HG02610 (cell line): ENCODE results near the gene PIR.

ENCODE experiments used
- ATAC-seq: cut with Tn5 transposase; IDR thresholded peaks from one replicate; pipeline ENCODE4 v1.9.1; 2021; ENCODE audit warnings: mild to moderate bottlenecking, moderate library complexity; ENCODE audit not compliant: unreplicated experiment

The PIR gene

DNA sequence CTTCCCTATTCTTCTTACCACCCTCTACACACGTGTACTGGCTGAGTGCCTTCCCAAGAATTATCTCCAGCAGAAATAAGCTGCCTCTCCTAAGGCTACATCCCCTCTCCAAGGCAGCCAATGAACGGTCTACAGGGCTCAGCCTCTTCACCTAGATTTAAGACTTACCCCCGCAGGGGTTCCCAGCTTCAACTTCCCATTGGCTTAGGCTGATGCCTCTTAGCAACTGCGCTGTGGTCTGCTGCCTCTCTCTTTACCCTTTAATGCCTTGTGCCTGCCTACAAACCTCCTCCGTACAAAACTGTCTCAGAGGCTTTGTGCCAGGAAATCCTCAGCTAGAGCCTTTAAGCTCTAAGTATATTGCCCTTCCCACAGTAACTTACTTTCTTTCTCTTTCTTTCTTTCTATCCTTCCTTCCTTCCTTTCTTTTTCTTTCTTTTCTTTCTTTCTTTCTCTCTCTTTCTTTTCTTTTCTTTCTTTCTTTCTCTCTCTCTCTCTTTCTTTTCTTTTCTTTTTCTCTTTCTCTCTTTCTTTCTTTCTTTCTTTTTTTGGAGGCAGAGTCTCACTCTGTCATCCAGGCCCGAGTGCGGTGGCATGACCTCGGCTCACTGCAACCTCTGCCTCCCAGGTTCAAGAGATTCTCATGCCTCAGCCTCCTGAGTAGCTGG is 142.7 kb downstream of the PIR start:
- no peak for ATAC-seq

GRCh38 chrX:15349046-15349445 is 144.1 kb downstream of the PIR start:
- ATAC-seq, result no peak

GRCh38 chrX:15345976-15346375 is 147.2 kb downstream of the PIR start:
- no peak for ATAC-seq

GRCh38 chrX:15344106-15344505 is 149.0 kb downstream of the PIR start:
- no peak for ATAC-seq

GRCh38 chrX:15343075-15343476 is 150.1 kb downstream of the PIR start:
- no peak for ATAC-seq

DNA sequence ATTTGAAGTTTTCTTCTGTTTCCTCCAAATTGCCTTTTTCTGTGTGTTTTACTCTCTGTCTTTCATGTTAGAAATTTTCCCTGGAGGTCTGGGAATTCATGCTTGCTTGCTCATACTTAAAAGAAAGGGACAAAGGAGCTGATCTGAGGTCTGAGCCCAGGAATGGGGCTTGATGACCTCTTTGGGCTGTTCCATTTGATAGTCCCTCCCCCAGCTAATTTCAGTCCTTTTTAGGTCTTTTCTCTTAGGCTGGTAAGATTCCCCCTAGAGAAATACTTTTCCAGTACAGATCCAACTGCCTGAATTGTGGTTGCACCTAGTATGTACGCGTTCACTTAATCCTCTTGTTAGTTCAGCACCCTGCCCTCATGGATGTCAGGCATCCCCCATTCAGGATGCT is 152.3 kb downstream of the PIR start:
- no peak for ATAC-seq

DNA sequence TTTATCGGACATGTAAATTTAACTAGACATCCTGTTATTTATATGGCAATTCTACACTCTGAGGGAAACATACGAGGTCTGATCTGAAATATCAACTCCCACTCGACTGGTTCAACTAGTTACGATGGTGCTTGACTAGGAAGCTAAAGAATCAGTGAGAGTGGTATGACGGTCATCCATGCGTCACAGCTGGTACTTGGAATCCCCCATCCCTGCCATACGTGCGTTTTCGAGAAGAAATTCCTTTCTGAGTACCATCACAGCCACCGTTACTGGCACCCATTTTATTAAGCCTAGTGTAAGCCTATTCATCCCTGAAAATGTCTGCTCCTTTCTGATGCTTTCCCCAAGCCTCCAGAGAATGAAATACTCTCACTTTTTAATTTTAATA is 157.1 kb downstream of the PIR start:
- ATAC-seq, result no peak

GRCh38 chrX:15335135-15336022 is 157.8 kb downstream of the PIR start, which contains the start of gene PIGA:
TSS of gene PIGA (minus strand) at chrX:15335523. CDS start at chrX:15331930, 3,593 bp downstream.
- ATAC-seq, result peak; percentile 99
